GM19467 (cell line): Measurements from ENCODE around the gene KIAA0319L.

Source experiments
- ATAC-seq: cut with Tn5 transposase; IDR thresholded peaks from one replicate; pipeline ENCODE4 v1.9.1; 2021; ENCODE audit warnings: mild to moderate bottlenecking, moderate library complexity; ENCODE audit not compliant: unreplicated experiment

KIAA0319L gene

DNA sequence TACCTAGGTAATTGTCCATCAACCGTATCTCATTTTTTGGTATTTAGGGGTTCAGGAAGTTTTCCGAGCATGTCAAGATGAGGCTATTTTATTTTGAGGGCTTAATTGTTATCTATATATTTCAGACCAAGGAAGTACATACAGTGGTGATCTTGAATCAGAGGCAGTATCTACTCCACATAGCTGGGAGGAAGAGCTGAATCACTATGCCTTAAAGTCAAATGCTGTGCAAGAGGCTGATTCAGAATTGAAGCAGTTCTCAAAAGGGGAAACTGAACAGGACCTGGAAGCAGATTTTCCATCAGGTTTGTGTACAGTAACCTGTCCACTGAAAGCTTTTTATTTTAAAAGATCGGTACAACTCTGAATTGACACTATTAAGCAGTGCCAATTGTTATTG, 158.5 kb downstream of the KIAA0319L start:
- ATAC-seq = no peak

DNA sequence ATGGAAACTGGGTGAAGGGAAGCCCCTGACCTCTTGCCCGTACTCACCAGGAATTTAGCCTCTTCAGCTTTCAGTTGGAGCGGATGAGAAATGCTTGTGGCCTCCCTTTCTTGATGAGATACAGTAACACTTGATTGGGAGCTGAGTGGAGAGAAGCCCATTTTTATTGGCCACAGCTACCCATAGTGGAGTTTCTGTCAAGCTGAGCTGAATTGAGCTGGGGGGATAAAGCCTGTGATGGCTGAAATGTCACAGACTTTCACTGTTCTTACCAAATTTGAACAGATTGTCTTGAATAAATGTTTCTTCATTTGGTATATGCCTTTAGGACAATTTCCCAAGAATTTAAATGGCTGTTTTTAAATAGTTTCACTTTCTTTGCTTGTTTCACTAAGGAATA, 162.8 kb downstream of the KIAA0319L start:
- no peak for ATAC-seq

DNA sequence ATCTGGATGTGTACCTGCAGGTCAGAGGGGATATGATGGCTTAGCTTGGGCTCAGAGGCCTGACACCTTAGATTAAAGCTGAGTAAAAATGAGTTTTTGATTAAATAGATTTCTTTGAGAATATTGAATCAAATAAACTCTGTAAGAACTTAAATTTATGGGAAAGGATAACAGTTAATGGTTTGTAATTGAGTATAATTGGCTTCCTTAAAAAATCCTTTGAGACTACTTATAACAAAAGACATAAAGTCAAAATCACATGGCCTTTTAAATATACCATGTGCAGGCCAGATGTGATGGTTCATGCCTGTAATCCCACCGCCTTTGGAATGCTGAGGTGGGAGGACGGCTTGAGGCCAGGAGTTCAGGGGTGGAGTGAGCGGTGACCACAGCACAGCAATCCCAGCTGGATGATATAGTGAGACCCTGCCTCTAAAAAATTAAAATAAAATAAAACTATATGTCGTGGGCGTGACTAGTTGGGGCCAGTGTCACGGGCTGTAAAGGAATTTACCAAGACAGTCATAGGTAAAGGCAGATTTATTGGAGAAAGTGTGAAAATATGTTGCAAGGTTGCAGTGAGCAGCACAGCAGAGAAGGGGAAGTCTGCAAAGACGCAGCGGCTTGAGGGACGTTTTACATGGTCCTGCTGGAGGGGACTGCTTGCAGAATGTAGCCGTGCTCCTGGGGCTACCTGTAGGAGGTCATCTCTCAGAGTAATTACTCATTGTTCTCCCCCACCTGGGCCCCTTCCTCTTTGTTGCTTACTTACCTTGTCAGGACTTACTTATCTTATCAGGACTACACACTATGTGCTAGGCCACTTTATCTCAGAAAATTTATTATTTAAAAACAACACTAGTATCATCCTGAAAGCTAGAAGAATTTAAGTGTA, 166.4 kb downstream of the KIAA0319L start:
- ATAC-seq = no peak

DNA sequence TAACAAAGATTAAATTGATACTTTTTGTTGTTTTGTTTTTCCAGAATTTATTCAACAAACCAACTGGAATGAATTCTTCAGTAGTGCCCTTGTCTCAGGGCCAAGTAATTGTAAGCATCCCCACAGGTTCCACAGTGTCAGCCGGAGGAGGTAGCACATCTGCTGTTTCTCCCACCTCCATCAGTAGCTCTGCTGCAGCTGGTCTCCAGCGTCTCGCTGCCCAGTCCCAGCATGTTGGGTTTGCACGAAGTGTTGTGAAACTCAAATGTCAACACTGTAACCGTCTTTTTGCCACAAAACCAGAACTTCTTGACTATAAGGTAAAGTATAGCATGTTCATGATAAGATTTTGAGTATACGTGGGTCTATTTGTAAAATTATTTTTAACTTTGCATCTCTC, 170.2 kb downstream of the KIAA0319L start:
- ATAC-seq = no peak

- no peak for ATAC-seq
Observed at GRCh38 chr1:35386290-35386689, 170.9 kb downstream of the KIAA0319L start.
